Trophoblast cell (in vitro differentiated cells and primary cell): Measurements from ENCODE around the gene AMER2.

Experiments
- DNase-seq, 2 donors: peaks; one replicate each; pipeline ENCODE4 v3.0.0-alpha.2; 2016
- H2AFZ ChIP-seq: 2 replicates; pipeline ENCODE4 v1.6.1; 2013; ENCODE audit warnings: low read length, moderate library complexity, mild to moderate bottlenecking; ENCODE audit not compliant: insufficient read depth, poor library complexity
- H2AK5ac ChIP-seq: 2 replicates; pipeline ENCODE4 v1.6.1; 2013; ENCODE audit warnings: mild to moderate bottlenecking, low read length
- H2BK120ac ChIP-seq: 2 replicates; pipeline ENCODE4 v1.6.1; 2013; ENCODE audit warnings: low read length, mild to moderate bottlenecking, moderate library complexity; ENCODE audit not compliant: insufficient read depth, poor library complexity
- H2BK12ac ChIP-seq: 2 replicates; pipeline ENCODE4 v1.6.1; 2013; ENCODE audit warnings: mild to moderate bottlenecking, low read length, moderate library complexity
- H2BK5ac ChIP-seq: 2 replicates; pipeline ENCODE4 v1.6.1; 2013; ENCODE audit warnings: low read length, low read depth, moderate library complexity, mild to moderate bottlenecking; ENCODE audit not compliant: poor library complexity
- H3K14ac ChIP-seq: 2 replicates; pipeline ENCODE4 v1.6.1; 2013; ENCODE audit warnings: mild to moderate bottlenecking, low read length
- H3K18ac ChIP-seq: 2 replicates; pipeline ENCODE4 v1.6.1; 2013; ENCODE audit warnings: mild to moderate bottlenecking, low read length
- H3K23ac ChIP-seq: 2 replicates; pipeline ENCODE4 v1.6.1; 2013; ENCODE audit warnings: low read length
- H3K27ac ChIP-seq: 2 replicates; pipeline ENCODE4 v1.5.1; 2013; ENCODE audit warnings: low read depth, mild to moderate bottlenecking, inconsistent platforms, low read length, moderate library complexity
- H3K27me3 ChIP-seq: 2 replicates; pipeline ENCODE4 v1.6.1; 2013; ENCODE audit warnings: inconsistent platforms, mild to moderate bottlenecking, low read length, moderate library complexity; ENCODE audit not compliant: insufficient read depth
- H3K36me3 ChIP-seq, 2 experiments: 1 replicate in 1 of 2; 2 replicates in 1 of 2; pipeline ENCODE4 v1.6.1; 2013; ENCODE audit warnings: low read length in 2 of 2, mild to moderate bottlenecking in 2 of 2, moderate library complexity in 1 of 2; ENCODE audit not compliant: insufficient read depth in 2 of 2, control insufficient read depth in 1 of 2
- H3K4ac ChIP-seq: 2 replicates; pipeline ENCODE4 v1.6.1; 2013; ENCODE audit warnings: low read depth, mild to moderate bottlenecking, low read length, moderate library complexity
- H3K4me1 ChIP-seq, 2 experiments: 1 replicate in 1 of 2; 2 replicates in 1 of 2; pipeline ENCODE4 v1.6.1; 2013; ENCODE audit warnings: low read length in 2 of 2, mild to moderate bottlenecking in 2 of 2, moderate library complexity in 1 of 2; ENCODE audit not compliant: insufficient read depth in 2 of 2, control insufficient read depth in 1 of 2
- H3K4me2 ChIP-seq: 2 replicates; pipeline ENCODE4 v1.6.1; 2013; ENCODE audit warnings: inconsistent platforms, mild to moderate bottlenecking, low read length, moderate library complexity
- H3K4me3 ChIP-seq: 2 replicates; pipeline ENCODE4 v1.5.1; 2013; ENCODE audit warnings: mild to moderate bottlenecking, low read depth, low read length, inconsistent platforms
- H3K79me1 ChIP-seq: one replicate; pipeline ENCODE4 v1.6.1; 2013; ENCODE audit warnings: low read length
- H3K79me2 ChIP-seq: 2 replicates; pipeline ENCODE4 v1.6.1; 2013; ENCODE audit warnings: low read length, mild to moderate bottlenecking; ENCODE audit not compliant: control insufficient read depth, insufficient read depth, poor library complexity
- H3K9ac ChIP-seq: 2 replicates; pipeline ENCODE4 v1.6.1; 2013; ENCODE audit warnings: mild to moderate bottlenecking, low read length
- H3K9me3 ChIP-seq: 2 replicates; pipeline ENCODE4 v1.6.1; 2013; ENCODE audit warnings: low read depth, mild to moderate bottlenecking, control low read depth, inconsistent platforms, low read length; ENCODE audit not compliant: insufficient read depth
- H4K12ac ChIP-seq: 2 replicates; pipeline ENCODE4 v1.6.1; 2013; ENCODE audit warnings: low read depth, mild to moderate bottlenecking, low read length, moderate library complexity
- H4K8ac ChIP-seq: 2 replicates; pipeline ENCODE4 v1.6.1; 2013; ENCODE audit warnings: low read depth, mild to moderate bottlenecking, low read length, moderate library complexity
- H4K91ac ChIP-seq: one replicate; pipeline ENCODE4 v1.6.1; 2013; ENCODE audit warnings: low read depth, mild to moderate bottlenecking, low read length, moderate library complexity
- WGBS: extraction: QIAGEN DNeasy Blood & Tissue Kit; methylation state at CpG from one replicate; pipeline ENCODE4 v1.1.7; 2013; ENCODE audit warnings: missing lambda C conversion rate; ENCODE audit not compliant: insufficient read length, insufficient coverage; ENCODE audit errors: extremely low coverage; 5-methylcytosine and 5-hydroxymethylcytosine counted together

The AMER2 gene

DNA sequence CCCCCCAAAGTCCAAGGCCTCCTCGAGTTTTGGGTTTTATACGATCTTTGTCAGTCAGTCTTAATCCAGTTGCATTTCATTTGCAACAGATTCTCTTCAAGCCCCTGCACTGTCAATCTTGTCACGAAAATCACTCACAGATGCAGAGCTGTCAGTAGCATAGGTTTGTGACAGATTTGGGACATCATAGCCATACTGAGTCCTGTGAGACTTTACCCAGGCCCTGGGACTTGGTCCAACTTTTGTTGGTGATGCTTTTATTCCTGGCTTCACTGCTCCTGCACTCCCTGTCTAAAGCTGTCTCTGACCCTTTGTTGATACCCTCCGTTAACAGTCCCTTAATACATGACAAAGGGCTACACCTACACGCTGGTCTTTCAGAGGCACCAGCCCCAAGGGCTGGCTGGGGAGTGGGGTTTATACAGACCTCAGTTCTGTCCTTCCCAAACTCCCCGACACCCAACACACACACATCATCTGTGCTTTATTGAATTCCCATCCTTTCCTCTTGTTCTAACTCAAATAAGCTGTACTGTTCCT is 40.1 kb downstream of the AMER2 start:
- no peaks in the 10 kb centered on the region for H3K4me1 ChIP-seq
- H2BK5ac ChIP-seq, result no peak overlapping the region
- no peak overlapping the region for H2BK120ac ChIP-seq
- H3K27me3 ChIP-seq, result no peaks in the 10 kb centered on the region
- no peaks in the 10 kb centered on the region for H3K79me2 ChIP-seq
- H2AFZ ChIP-seq, result no peak overlapping the region
- H3K27ac ChIP-seq, result no peak overlapping the region
- H3K23ac ChIP-seq, result no peak overlapping the region
- H2AK5ac ChIP-seq, result no peak overlapping the region
- H3K4me2 ChIP-seq, result no peak overlapping the region
- no peaks in the 10 kb centered on the region for H3K79me1 ChIP-seq
- H3K9ac ChIP-seq, result no peak overlapping the region
- no CpG with 5 or more reads among the region's 6 CpGs for WGBS
- H3K36me3 ChIP-seq, result no peaks in the 10 kb centered on the region
- no peak overlapping the region for H3K4ac ChIP-seq
- no peak overlapping the region for H4K12ac ChIP-seq
- no peak overlapping the region for H4K91ac ChIP-seq
- H4K8ac ChIP-seq, result no peak overlapping the region
- no peaks in the 10 kb centered on the region for H3K9me3 ChIP-seq
- no peak overlapping the region for H3K4me3 ChIP-seq
- no peak for DNase-seq
- H3K18ac ChIP-seq, result no peak overlapping the region
- H2BK12ac ChIP-seq, result no peak overlapping the region
- H3K14ac ChIP-seq, result no peak overlapping the region

DNA sequence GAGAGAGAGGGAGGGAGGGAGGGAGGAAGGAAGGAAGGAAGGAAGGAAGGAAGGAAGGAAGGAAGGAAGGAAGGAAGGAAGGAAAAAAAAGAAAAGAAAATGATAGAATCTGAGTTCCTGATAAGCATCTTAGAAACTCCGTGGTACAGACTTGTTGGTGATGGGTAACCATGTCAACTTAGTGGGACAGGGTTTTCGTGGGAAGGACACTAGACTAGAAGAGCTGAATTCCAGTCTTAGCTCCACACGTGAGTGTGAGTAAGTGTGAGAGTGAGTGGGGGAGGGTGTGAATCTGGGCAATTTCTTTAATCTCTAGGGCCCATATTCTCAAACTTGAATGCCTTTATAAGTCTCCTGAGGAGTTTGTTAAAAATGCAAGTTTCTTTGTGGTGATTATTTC is 41.1 kb downstream of the AMER2 start:
- WGBS, result no CpG with 5 or more reads among the region's 3 CpGs
- H2AK5ac ChIP-seq, result no peak overlapping the region

DNA sequence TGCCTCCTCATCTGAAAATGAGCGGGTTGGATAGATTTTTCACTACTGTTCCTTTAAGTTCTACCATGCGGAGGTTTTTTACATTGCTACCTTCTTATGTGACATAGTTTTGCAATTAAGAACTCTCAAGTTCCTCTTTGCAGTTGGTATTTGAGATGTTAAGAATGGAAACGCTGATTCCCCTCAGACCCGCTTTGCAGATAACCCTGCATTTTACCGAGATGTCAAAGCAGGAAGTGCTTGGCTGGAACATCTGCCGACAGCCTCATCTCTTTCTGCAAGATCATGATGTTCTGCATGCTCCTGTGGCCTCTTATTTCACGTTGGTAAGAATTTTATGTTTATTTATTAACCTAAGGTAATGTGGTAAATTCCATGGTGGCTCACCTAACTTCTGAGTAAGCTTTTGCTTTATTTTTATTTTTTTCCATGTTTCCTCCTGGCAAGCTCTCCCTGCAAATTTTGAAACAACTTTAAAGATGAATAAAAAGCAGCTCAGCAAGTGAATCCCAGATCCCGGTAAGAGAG is 53.6 kb downstream of the AMER2 start:
- no peak overlapping the region for H3K4me3 ChIP-seq
- H3K79me2 ChIP-seq, result no peaks in the 10 kb centered on the region
- WGBS, result no CpG with 5 or more reads among the region's 8 CpGs
- H2BK5ac ChIP-seq, result no peak overlapping the region
- no peak overlapping the region for H2BK12ac ChIP-seq
- peaks cover 17 to 20% of the 10 kb centered on the region in 2 experiments for H3K4me1 ChIP-seq
- H2AFZ ChIP-seq, result no peak overlapping the region
- no peak overlapping the region for H4K91ac ChIP-seq
- no peak overlapping the region for H3K4me2 ChIP-seq
- no peak overlapping the region for H2BK120ac ChIP-seq
- peak in 1 of 2 donors; percentile 33 for DNase-seq
- no peak overlapping the region for H3K4ac ChIP-seq
- H3K14ac ChIP-seq, result no peak overlapping the region
- H2AK5ac ChIP-seq, result no peak overlapping the region
- H3K23ac ChIP-seq, result no peak overlapping the region
- H3K27me3 ChIP-seq, result no peaks in the 10 kb centered on the region
- H4K12ac ChIP-seq, result no peak overlapping the region
- no peak overlapping the region for H4K8ac ChIP-seq
- no peak overlapping the region for H3K9ac ChIP-seq
- H3K36me3 ChIP-seq, result no peaks in the 10 kb centered on the region
- no peak overlapping the region for H3K18ac ChIP-seq
- H3K79me1 ChIP-seq, result peaks cover 6% of the 10 kb centered on the region
- H3K27ac ChIP-seq, result no peak overlapping the region
- peaks cover 2% of the 10 kb centered on the region for H3K9me3 ChIP-seq

More for the DNA sequence above, 41.1 kb downstream of the AMER2 start:
- no peak overlapping the region for H3K23ac ChIP-seq
- H3K9me3 ChIP-seq, result no peaks in the 10 kb centered on the region
- no peak for DNase-seq
- no peak overlapping the region for H2BK5ac ChIP-seq
- no peaks in the 10 kb centered on the region for H3K4me1 ChIP-seq
- no peaks in the 10 kb centered on the region for H3K36me3 ChIP-seq
- H3K79me2 ChIP-seq, result no peaks in the 10 kb centered on the region
- H2BK120ac ChIP-seq, result no peak overlapping the region
- no peak overlapping the region for H3K27ac ChIP-seq
- no peaks in the 10 kb centered on the region for H3K27me3 ChIP-seq
- no peak overlapping the region for H3K9ac ChIP-seq
- no peak overlapping the region for H3K4me3 ChIP-seq
- H3K79me1 ChIP-seq, result no peaks in the 10 kb centered on the region
- H4K12ac ChIP-seq, result no peak overlapping the region
- H2AFZ ChIP-seq, result no peak overlapping the region
- no peak overlapping the region for H2BK12ac ChIP-seq
- no peak overlapping the region for H3K4me2 ChIP-seq
- no peak overlapping the region for H4K8ac ChIP-seq
- no peak overlapping the region for H4K91ac ChIP-seq
- no peak overlapping the region for H3K4ac ChIP-seq
- H3K14ac ChIP-seq, result no peak overlapping the region
- H3K18ac ChIP-seq, result no peak overlapping the region

- Histone ChIP-seq H3K23ac (no peak overlapping the region), H3K4ac (no peak overlapping the region), H2BK120ac (peak overlapping the region; percentile 93), H3K9me3 (peaks cover 2% of the 10 kb centered on the region), H3K14ac (no peak overlapping the region), H4K91ac (peak overlapping the region; percentile 45), H3K4me1 (peaks cover 17 to 20% of the 10 kb centered on the region in 2 experiments), H3K9ac (no peak overlapping the region), H3K36me3 (no peaks in the 10 kb centered on the region), H4K8ac (no peak overlapping the region), H3K4me3 (no peak overlapping the region), H3K4me2 (no peak overlapping the region), H3K79me1 (peaks cover 6% of the 10 kb centered on the region), H4K12ac (no peak overlapping the region), H3K27me3 (no peaks in the 10 kb centered on the region), H2AFZ (no peak overlapping the region), H3K27ac (no peak overlapping the region), H3K79me2 (no peaks in the 10 kb centered on the region), H2AK5ac (no peak overlapping the region), H2BK12ac (no peak overlapping the region), H2BK5ac (no peak overlapping the region), H3K18ac (no peak overlapping the region)
- no CpG with 5 or more reads among the region's 16 CpGs for whole genome bisulfite sequencing
- DNase-seq, result peak in 1 of 2 donors; percentile 43
Measured at GRCh38 chr13:25117312-25117711, 54.8 kb downstream of the AMER2 start.
